Mesenchymal stem cell (in vitro differentiated cells and primary cell): ENCODE data around the gene DUSP11.

Source experiments
- DNase-seq: peaks from one replicate; pipeline ENCODE4 v3.0.0-alpha.2; 2013
- H2AFZ ChIP-seq: one replicate; pipeline ENCODE4 v1.6.1; 2013; ENCODE audit warnings: low read depth, mild to moderate bottlenecking, control low read depth, inconsistent platforms, low read length, moderate library complexity
- H2AK5ac ChIP-seq: 2 replicates; pipeline ENCODE4 v1.6.1; 2013; ENCODE audit warnings: low read length, moderate library complexity, mild to moderate bottlenecking, inconsistent platforms; ENCODE audit not compliant: severe bottlenecking
- H2BK120ac ChIP-seq: one replicate; pipeline ENCODE4 v1.6.1; 2013; ENCODE audit warnings: low read depth, mild to moderate bottlenecking, inconsistent platforms, low read length, moderate library complexity
- H2BK12ac ChIP-seq, 2 experiments: one replicate each; pipeline ENCODE4 v1.6.1; 2013; ENCODE audit warnings: inconsistent platforms in 2 of 2, low read length in 2 of 2, mild to moderate bottlenecking in 2 of 2, moderate library complexity in 2 of 2, control low read depth in 1 of 2
- H2BK15ac ChIP-seq: one replicate; pipeline ENCODE4 v1.6.1; 2013; ENCODE audit warnings: mild to moderate bottlenecking, low read depth, inconsistent platforms; ENCODE audit not compliant: poor library complexity, severe bottlenecking
- H2BK5ac ChIP-seq: 2 replicates; pipeline ENCODE4 v1.6.1; 2013; ENCODE audit warnings: low read depth, mild to moderate bottlenecking, low read length, control low read depth, inconsistent platforms; ENCODE audit not compliant: poor library complexity, severe bottlenecking
- H3K14ac ChIP-seq, 2 experiments: one replicate each; pipeline ENCODE4 v1.6.1; 2013; ENCODE audit warnings: inconsistent platforms in 2 of 2, low read length in 2 of 2, control low read depth in 1 of 2, mild to moderate bottlenecking in 1 of 2, moderate library complexity in 1 of 2
- H3K18ac ChIP-seq, 2 experiments: one replicate each; pipeline ENCODE4 v1.6.1; 2013; ENCODE audit warnings: inconsistent platforms in 2 of 2, low read length in 2 of 2, control low read depth in 1 of 2, low read depth in 1 of 2, mild to moderate bottlenecking in 1 of 2
- H3K23ac ChIP-seq, 2 experiments: one replicate each; pipeline ENCODE4 v1.6.1; 2013; ENCODE audit warnings: inconsistent platforms in 2 of 2, low read length in 2 of 2, mild to moderate bottlenecking in 2 of 2, moderate library complexity in 2 of 2, control low read depth in 1 of 2
- H3K27ac ChIP-seq: 2 replicates; pipeline ENCODE4 v1.5.1; 2013; ENCODE audit warnings: mild to moderate bottlenecking, moderate library complexity, low read length, control low read depth, inconsistent platforms; ENCODE audit not compliant: poor library complexity, severe bottlenecking
- H3K27me3 ChIP-seq, 2 experiments: 2 replicates each; pipeline versions ENCODE4 v1.6.1 to v1.7.0; 2013; ENCODE audit warnings: low read length in 2 of 2, mild to moderate bottlenecking in 2 of 2, moderate library complexity in 2 of 2, control low read depth in 1 of 2, inconsistent platforms in 1 of 2; ENCODE audit not compliant: control insufficient read depth in 1 of 2, insufficient read depth in 1 of 2
- H3K36me3 ChIP-seq, 2 experiments: 2 replicates each; pipeline versions ENCODE4 v1.6.1 to v1.7.0; 2013; ENCODE audit warnings: low read length in 2 of 2, control low read depth in 1 of 2, inconsistent platforms in 1 of 2, low read depth in 1 of 2, mild to moderate bottlenecking in 1 of 2; ENCODE audit not compliant: insufficient read depth in 2 of 2, control insufficient read depth in 1 of 2
- H3K4ac ChIP-seq, 2 experiments: one replicate each; pipeline ENCODE4 v1.6.1; 2013; ENCODE audit warnings: inconsistent platforms in 2 of 2, low read length in 2 of 2, mild to moderate bottlenecking in 2 of 2, moderate library complexity in 2 of 2, control low read depth in 1 of 2, low read depth in 1 of 2
- H3K4me1 ChIP-seq: 2 replicates; pipeline ENCODE4 v1.6.1; 2013; ENCODE audit warnings: low read depth, low read length, control low read depth; ENCODE audit not compliant: control insufficient read depth, insufficient read depth
- H3K4me2 ChIP-seq: 2 replicates; pipeline ENCODE4 v1.6.1; 2013; ENCODE audit warnings: low read length, mild to moderate bottlenecking, inconsistent platforms; ENCODE audit not compliant: poor library complexity, severe bottlenecking
- H3K4me3 ChIP-seq, 2 experiments: 2 replicates each; pipeline versions ENCODE4 v1.5.1 to v1.7.0; 2013; ENCODE audit warnings: low read length in 2 of 2, mild to moderate bottlenecking in 2 of 2, control low read depth in 1 of 2, low read depth in 1 of 2; ENCODE audit not compliant: insufficient read depth in 1 of 2
- H3K79me1 ChIP-seq: replicated peaks from 2 replicates; pipeline ENCODE4 v1.6.1; 2013; ENCODE audit warnings: mild to moderate bottlenecking, control low read depth, low read length, inconsistent platforms; ENCODE audit not compliant: poor library complexity, severe bottlenecking
- H3K9ac ChIP-seq: 2 replicates; pipeline ENCODE4 v1.7.0; 2013; ENCODE audit warnings: mild to moderate bottlenecking, low read length, moderate library complexity
- H3K9me3 ChIP-seq: 2 replicates; pipeline ENCODE4 v1.7.0; 2013; ENCODE audit warnings: mild to moderate bottlenecking, low read length; ENCODE audit not compliant: control insufficient read depth
- H4K8ac ChIP-seq: one replicate; pipeline ENCODE4 v1.6.1; 2013; ENCODE audit warnings: inconsistent platforms, mild to moderate bottlenecking, low read length, moderate library complexity
- H4K91ac ChIP-seq: one replicate; pipeline ENCODE4 v1.6.1; 2013; ENCODE audit warnings: mild to moderate bottlenecking, low read length, inconsistent platforms
- WGBS: methylation state at CpG from one replicate; pipeline ENCODE4 v1.1.7; 2013; ENCODE audit warnings: mixed read lengths; 5-methylcytosine and 5-hydroxymethylcytosine counted together

Gene DUSP11

GRCh38 chr2:73736855-73737779 is 42.8 kb downstream of the DUSP11 start, which contains the start of gene TPRKB:
Gene TPRKB (minus strand): TSS chr2:73737345. CDS start chr2:73734569, 2,776 bp downstream.
- peak within 1 kb of the TSS; percentile 94 for H3K9ac ChIP-seq
- H3K79me1 ChIP-seq: peaks cover 7% of the 10 kb centered on the region
- 6% methylated on average over 49 of the region's 49 CpGs for WGBS
- peak within 1 kb of the TSS; percentile 58 for H3K27ac ChIP-seq
- no peak within 1 kb of the TSS for H2BK12ac ChIP-seq
- H3K36me3 ChIP-seq: peaks cover 20 to 29% of the 10 kb centered on the region in 2 experiments
- no peaks in the 10 kb centered on the region for H3K27me3 ChIP-seq
- H3K4ac ChIP-seq: peak within 1 kb of the TSS in 1 of 2 experiments; percentile 11
- no peak within 1 kb of the TSS for H2BK120ac ChIP-seq
- peak within 1 kb of the TSS; percentile 93 for H4K8ac ChIP-seq
- H3K9me3 ChIP-seq: no peaks in the 10 kb centered on the region
- peak; percentile 95 for DNase-seq
- no peak within 1 kb of the TSS for H3K23ac ChIP-seq
- H3K4me2 ChIP-seq: peak within 1 kb of the TSS; percentile 88
- H3K14ac ChIP-seq: no peak within 1 kb of the TSS
- H2AK5ac ChIP-seq: no peak within 1 kb of the TSS
- peaks cover 2% of the 10 kb centered on the region for H3K4me1 ChIP-seq
- H2AFZ ChIP-seq: peak within 1 kb of the TSS; percentile 83
- H2BK5ac ChIP-seq: no peak within 1 kb of the TSS
- no peak within 1 kb of the TSS for H3K18ac ChIP-seq
- no peak within 1 kb of the TSS for H2BK15ac ChIP-seq
- H3K4me3 ChIP-seq: peak within 1 kb of the TSS; percentile 70 to 100
- H4K91ac ChIP-seq: no peak within 1 kb of the TSS

- no peak overlapping the region for H2BK15ac ChIP-seq
- DNase-seq: no peak
- no peaks in the 10 kb centered on the region for H3K9me3 ChIP-seq
- H3K79me1 ChIP-seq: peaks cover 7% of the 10 kb centered on the region
- no peak overlapping the region for H3K27ac ChIP-seq
- H3K4me3 ChIP-seq: peak overlapping the region; percentile 70 to 100
- no peak overlapping the region for H3K18ac ChIP-seq
- H3K36me3 ChIP-seq: peaks cover 12 to 29% of the 10 kb centered on the region in 2 experiments
- H3K4ac ChIP-seq: no peak overlapping the region
- no peak overlapping the region for H2AK5ac ChIP-seq
- no peaks in the 10 kb centered on the region for H3K27me3 ChIP-seq
- H3K14ac ChIP-seq: no peak overlapping the region
- H3K23ac ChIP-seq: no peak overlapping the region
- peak overlapping the region; percentile 94 for H3K9ac ChIP-seq
- H2BK5ac ChIP-seq: no peak overlapping the region
- peaks cover 2% of the 10 kb centered on the region for H3K4me1 ChIP-seq
- no peak overlapping the region for H2BK120ac ChIP-seq
- peak overlapping the region; percentile 88 for H3K4me2 ChIP-seq
- no peak overlapping the region for H2AFZ ChIP-seq
- no peak overlapping the region for H2BK12ac ChIP-seq
- H4K8ac ChIP-seq: peak overlapping the region; percentile 8
- no peak overlapping the region for H4K91ac ChIP-seq
- WGBS: 33% methylated on average over 8 of the region's 8 CpGs
These were observed 43.5 kb downstream of the DUSP11 start for GRCh38 chr2:73736378-73736777.

DNA sequence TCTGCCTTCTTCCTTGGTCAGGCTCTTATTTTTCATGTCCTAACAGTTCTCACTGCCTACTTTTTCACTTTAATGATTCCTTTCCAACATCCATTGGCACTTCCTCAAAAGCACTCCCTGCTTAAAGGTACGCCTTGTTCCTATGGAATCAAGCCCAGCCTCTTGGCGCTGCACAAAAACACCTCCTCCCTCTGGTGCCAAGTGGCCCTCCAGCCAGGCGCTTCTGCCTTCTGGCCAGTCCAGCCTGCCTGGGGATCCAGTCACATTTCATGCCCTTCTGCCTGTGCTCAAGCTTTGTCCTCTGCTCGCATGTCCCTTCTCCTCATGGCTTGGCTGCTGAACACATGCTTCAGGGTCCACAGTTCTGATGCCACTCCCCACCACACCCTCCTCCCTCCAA is 49.1 kb downstream of the DUSP11 start:
- Histone ChIP-seq H2AK5ac (no peak overlapping the region), H3K14ac (no peak overlapping the region), H3K4ac (no peak overlapping the region), H3K27me3 (no peaks in the 10 kb centered on the region), H3K4me2 (no peak overlapping the region), H2BK12ac (no peak overlapping the region), H3K23ac (no peak overlapping the region), H3K4me3 (no peak overlapping the region), H2BK15ac (no peak overlapping the region), H3K36me3 (peaks cover 20 to 52% of the 10 kb centered on the region in 2 experiments), H3K9ac (peak overlapping the region; percentile 11), H2BK120ac (no peak overlapping the region), H3K27ac (no peak overlapping the region), H3K79me1 (peaks cover 5% of the 10 kb centered on the region), H4K91ac (no peak overlapping the region), H3K4me1 (no peaks in the 10 kb centered on the region), H4K8ac (no peak overlapping the region), H2BK5ac (no peak overlapping the region), H3K9me3 (no peaks in the 10 kb centered on the region), H3K18ac (no peak overlapping the region), H2AFZ (no peak overlapping the region)
- WGBS: over 99% methylated on average over 4 of the region's 4 CpGs
- no peak for DNase-seq

GRCh38 chr2:73728711-73729110 is 51.2 kb downstream of the DUSP11 start:
- Histone ChIP-seq H3K14ac (no peak overlapping the region), H2AK5ac (no peak overlapping the region), H2BK12ac (no peak overlapping the region), H3K9ac (no peak overlapping the region), H2BK15ac (no peak overlapping the region), H2AFZ (no peak overlapping the region), H3K4me2 (no peak overlapping the region), H4K8ac (no peak overlapping the region), H3K27me3 (no peaks in the 10 kb centered on the region), H3K18ac (no peak overlapping the region), H4K91ac (no peak overlapping the region), H3K4me1 (no peaks in the 10 kb centered on the region), H3K36me3 (peaks cover 20 to 52% of the 10 kb centered on the region in 2 experiments), H3K9me3 (no peaks in the 10 kb centered on the region), H3K4me3 (no peak overlapping the region), H3K27ac (no peak overlapping the region), H3K79me1 (peaks cover 3% of the 10 kb centered on the region), H2BK120ac (no peak overlapping the region), H2BK5ac (no peak overlapping the region), H3K4ac (no peak overlapping the region), H3K23ac (no peak overlapping the region)
- 82% methylated on average over 3 of the region's 4 CpGs for WGBS
- no peak for DNase-seq
